ENCODE measurements around the gene GUCY1A1.

GRCh38 chr4:155704841-155705404 is 38.3 kb downstream of the GUCY1A1 start:
- TF ChIP-seq CTCF (IDR thresholded peaks at IDR 0.05) (no peak), POLR2A (IDR thresholded peaks at IDR 0.05) (no peak)
